GM19193 (cell line): ENCODE data around the gene TMEM240.

Experiments
- POLR2A ChIP-seq: IDR thresholded peaks from 4 replicates; pipeline ENCODE4 v1.6.1; 2011; ENCODE audit not compliant: insufficient read depth, insufficient read length; ENCODE audit errors: extremely low read depth

The TMEM240 gene

DNA sequence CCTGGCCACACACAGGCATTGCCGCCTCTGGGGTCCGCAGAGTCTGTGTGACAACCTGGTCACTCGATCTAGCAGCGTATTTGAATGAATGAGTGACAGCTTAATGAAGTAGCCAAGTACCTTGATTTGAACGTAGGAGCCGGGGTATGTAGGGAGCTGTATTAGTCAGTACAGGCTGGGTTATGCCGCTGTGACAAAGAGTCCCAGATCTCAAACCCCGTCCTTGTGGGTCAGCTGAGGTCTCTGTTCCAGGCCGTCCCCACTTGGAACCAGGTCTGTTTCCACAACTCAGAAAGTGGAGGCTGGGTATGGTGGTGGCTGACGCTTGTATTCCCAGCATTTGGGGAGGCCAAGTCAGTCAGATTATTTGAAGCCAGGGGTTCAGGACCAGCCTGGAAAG, 48.8 kb downstream of the TMEM240 start:
- TF ChIP-seq POLR2A: no peak

DNA sequence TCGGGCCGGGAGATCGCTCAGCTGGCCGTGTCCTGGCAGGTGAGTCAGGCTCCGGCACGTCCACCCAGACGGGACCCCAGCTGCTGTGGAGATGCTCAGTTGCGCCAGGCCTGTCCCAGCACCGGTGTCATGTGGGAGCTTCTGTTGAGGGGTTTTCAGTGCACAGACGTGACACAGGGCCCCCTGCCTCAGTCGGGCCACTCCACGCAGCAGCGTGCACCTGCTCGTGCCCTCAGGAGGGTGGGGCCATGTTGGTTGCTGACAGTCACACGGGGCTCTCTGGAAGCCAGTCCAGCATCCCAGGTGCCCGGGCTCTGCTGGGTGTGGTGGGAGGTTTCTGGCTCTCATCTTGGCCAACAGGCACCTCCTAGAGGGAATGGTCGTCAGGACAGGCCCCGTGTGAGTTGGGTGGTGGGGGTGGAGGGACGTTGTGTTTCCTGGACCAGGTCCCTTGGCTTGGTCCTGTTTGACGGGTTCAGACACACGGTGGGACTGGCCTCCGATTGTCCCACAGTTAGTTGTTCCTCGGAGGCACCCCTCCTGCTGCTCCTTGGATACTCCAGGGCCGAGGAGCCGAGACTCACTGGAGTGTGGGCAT, 49.7 kb downstream of the TMEM240 start:
- TF ChIP-seq POLR2A: no peak

DNA sequence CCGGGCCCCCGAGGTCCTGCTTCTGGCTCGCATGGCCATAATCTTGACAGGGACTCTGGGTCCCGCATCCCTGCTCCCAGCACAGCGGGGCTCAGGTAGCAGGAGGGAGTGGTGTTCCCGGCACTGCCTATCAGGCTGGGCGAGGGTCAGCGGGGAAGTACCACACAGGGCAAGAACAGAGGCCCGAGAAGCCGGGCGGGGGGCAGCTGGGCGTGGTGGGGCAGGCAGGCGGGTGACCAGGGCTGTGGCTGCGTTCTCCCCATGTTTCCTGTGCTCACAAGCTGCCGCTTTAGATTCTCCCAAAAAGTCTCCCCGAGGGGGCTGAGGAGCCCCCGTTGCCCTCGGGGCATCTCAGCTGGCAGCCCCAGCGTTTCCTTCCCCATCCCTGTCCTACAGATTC, 50.6 kb downstream of the TMEM240 start:
- TF ChIP-seq POLR2A: no peak

DNA sequence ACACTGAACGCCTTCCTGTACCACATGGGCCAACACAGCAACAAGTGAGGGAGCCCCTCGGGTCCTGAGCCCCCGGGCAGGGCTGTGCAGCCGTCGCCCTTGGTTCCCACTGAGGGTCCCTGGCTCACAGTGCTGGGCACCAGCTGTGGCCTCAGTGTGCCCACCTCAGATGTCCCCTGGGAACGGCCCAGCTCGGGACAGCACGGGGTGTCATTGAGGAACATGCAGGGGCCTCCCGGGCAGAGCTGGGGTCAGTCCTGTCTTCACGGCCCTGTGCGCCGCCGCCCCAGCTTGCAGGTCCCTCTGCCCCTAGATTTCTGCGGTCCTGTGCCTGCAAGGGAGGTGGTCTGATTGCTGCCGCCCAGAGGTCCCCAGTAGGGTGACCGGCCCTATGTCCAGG, 51.2 kb downstream of the TMEM240 start:
- no peak for TF ChIP-seq POLR2A

DNA sequence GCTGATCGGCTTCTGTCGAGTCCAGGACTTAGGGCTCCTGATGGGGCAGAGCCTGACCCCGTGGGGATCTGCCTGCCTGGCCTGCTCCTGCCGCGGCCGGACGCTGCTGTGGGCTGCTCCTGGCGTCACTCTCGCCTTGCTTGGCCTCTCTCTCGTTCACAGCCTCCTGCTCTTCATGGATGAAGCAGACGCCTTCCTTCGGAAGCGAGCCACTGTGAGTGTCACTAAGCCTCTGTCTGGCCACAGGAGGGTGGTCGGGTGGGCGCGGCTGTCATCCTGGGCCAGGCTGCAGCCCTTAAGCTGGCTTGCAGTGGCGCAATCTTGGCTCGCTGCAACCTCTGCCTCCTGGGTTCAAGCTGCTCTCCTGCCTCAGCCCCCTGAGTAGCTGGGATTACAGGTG, 52.7 kb downstream of the TMEM240 start:
- no peak for TF ChIP-seq POLR2A
